Hypothalamus (tissue), 51 donors: ENCODE data around the gene CDKAL1.

Experiments used
- DNase-seq, 51 donors: peaks; one replicate each; lab custom pipeline; 2025; lab: John Stamatoyannopoulos, UW

CDKAL1 gene

GRCh38 chr6:21259660-21260059 lies 725.4 kb downstream of the CDKAL1 start:
- no peak for DNase-seq

DNA sequence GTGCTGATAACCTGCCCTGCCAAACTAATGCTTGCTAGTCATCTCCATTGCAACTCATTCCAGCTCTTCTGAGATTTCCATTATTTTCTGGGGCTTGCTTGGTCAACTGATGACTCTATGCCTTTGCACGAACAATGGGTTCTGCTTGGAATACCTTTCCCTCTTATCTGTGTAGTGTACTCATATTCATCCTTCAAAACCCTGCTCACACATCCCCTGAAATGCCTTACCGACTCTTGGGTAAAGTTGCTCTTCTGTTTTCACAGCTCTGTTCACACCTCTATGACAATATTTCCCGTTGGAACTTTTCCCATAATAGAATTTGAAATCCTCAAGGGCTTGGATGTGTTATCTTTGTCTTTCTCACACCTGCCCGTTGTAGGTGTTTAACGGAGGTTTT lies 728.2 kb downstream of the CDKAL1 start:
- no peak for DNase-seq

DNA sequence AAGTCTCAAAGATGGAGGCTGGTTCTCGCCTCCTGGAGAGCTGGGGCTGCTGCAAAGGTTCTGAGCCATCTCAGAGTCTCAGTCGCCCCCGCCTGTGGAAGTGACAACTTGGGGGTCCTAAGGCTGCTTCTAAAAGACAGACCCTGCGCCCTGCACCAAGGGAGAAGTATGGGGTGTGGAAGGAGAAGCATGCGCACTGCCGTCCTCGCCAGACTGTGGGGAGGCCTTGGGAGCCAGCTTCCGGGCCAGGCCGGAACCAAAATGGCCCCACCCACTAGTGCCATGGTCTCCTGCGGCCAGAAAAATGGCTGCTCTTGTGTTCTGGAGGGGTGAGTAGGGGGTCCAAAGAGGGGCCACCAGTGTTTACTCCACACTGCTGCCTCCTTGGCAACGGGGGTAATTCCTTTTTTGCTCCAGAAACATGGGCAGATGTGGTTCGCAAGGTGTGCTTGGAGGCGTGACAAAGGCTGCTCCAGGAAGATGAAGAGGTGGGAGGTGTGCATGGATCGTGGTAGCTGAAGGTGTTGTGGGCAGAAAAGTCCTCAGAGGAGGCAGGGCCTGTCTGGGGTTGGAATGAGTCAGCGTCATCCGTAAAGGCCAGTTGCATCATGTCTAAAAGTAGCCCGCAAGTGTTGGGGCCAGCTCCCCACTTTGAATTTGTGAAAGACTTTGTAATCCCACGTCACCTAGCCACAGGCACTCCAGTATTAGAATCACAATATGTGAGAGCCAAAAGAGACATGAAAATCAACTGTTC lies 729.5 kb downstream of the CDKAL1 start:
- peak in 1 of 51 donors; percentile 32 for DNase-seq

DNA sequence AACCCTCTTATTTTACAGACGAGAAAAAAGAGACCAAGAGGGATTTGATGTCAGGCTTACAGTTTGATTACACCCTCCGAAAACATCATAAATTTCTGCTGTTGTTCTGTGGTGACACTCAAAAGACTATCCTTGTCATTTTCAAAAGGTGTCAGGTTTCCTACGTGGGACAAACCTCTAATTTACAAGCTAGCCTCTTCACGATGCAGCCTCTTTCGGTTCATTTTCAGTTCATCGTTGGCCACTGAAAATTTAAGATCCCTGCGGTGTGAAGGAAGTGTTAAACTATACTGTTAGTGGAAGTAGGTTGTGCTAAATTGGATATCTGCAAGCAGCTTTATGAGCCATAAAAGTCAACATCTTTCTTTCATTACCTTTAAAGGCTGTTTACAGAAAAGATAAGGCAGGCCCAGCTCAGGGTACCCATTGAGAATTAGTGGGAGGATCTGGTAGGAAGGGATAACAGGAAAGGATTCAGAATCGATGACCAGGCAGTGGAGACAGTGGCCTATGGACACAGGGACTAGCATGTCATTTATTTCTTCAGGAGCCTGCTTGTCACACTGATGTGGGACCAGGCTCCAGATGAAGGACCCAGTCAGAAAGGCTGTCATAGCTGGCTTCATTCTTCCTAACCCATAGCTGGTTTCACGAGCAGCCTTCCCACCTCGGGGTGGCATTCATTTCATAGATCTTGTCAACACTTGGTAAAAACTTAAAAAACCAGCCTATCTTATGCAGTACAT lies 730.2 kb downstream of the CDKAL1 start:
- no peak for DNase-seq

GRCh38 chr6:21265034-21265729 lies 730.9 kb downstream of the CDKAL1 start:
- no peak for DNase-seq

GRCh38 chr6:21265730-21266044 lies 731.4 kb downstream of the CDKAL1 start:
- no peak for DNase-seq

DNA sequence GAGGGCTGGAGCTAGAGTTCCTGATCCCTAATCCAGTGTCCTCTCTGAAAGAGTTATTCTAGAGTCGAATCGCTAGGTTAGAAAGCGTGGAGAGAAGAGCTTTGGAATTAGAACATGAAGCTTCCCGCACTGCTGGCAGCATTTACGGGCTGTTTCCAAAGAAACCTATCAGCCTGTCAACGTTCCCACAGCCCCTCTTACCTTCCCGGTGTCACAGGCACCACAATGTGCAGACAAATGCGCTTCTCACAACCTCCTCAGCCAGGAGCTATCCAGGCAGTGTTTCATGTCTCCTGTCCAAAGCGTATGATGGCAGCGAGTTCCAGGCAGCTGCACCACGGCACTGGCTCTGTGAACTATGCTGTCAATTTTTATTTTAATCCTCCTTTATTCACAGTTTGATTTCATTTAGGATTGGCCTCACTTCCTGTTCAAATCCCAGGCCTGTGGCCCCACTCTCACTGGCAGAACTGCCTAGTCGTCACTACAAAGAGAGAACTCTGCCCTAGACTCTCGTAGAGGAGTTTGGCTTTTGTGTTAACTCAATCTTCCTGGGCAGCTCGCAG lies 736.5 kb downstream of the CDKAL1 start:
- DNase-seq, result peak in 1 of 51 donors; percentile 18

- DNase-seq, result no peak
These were observed 737.3 kb downstream of the CDKAL1 start for GRCh38 chr6:21271428-21272155.

DNA sequence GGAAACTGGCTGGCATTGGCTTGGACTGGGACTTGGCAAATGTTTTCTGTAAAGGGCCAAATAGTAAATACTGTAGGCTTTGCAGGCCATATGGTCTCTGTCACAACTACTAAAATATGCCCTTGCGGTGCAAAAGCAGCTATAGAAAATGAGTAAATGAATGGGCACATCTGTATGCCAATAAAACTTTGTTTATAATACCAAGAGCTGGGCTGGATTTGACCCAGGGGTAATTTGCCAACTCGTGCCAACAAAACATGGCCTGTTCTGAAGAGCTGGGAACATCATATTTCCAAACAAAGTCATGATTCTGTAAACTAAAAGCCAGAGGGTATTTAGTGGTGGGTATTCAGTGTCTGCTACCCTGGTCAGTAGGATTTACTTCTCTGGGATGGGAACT lies 739.2 kb downstream of the CDKAL1 start:
- no peak for DNase-seq

- DNase-seq, result no peak
These were observed 740.6 kb downstream of the CDKAL1 start for GRCh38 chr6:21274851-21275250.

- DNase-seq, result no peak
These were observed 743.5 kb downstream of the CDKAL1 start for GRCh38 chr6:21277601-21278374.

- no peak for DNase-seq
These were observed 744.1 kb downstream of the CDKAL1 start for GRCh38 chr6:21278375-21278745.

GRCh38 chr6:21279619-21280018 lies 745.4 kb downstream of the CDKAL1 start:
- no peak for DNase-seq

DNA sequence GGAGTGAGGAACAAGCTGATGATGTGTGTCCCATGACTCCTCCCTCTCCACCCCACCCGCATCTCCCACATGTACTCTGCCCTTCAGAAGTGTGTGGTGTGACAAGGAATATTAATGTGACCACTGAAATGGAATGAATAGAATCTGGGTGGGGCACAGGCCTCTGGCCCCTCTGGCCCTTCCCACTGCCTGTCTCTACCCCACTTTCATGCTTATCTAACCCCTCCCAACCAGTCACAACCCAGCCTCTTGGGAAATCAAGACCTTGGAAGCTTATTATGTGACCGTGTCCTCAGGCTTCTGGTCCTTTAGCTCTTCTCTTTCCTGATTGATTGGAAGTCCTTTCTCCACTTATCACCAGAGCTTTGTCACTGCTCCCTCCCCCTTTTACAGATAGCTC lies 747.1 kb downstream of the CDKAL1 start:
- DNase-seq, result no peak
